LNCaP clone FGC (cell line): ENCODE data around the gene TTC7B.

Experiments
- DNase-seq: peaks from one replicate; pipeline ENCODE4 v3.0.0-alpha.2; 2011; ENCODE audit warnings: low read depth
- H3K4me3 ChIP-seq: 2 replicates; pipeline ENCODE4 v1.5.1; 2011; ENCODE audit warnings: mild to moderate bottlenecking, low read depth, low read length, control low read depth
- CTCF ChIP-seq: IDR thresholded peaks from 2 replicates; pipeline ENCODE4 v1.5.1; 2012; ENCODE audit warnings: mild to moderate bottlenecking; ENCODE audit not compliant: control insufficient read depth, insufficient read depth; ENCODE audit errors: extremely low read depth

Gene TTC7B

GRCh38 chr14:90545382-90545781 lies 270.8 kb downstream of the TTC7B start:
- TF ChIP-seq CTCF = no peak
- H3K4me3 ChIP-seq = no peak overlapping the region
- DNase-seq = no peak

GRCh38 chr14:90544971-90545370 lies 271.3 kb downstream of the TTC7B start:
- no peak for TF ChIP-seq CTCF
- no peak overlapping the region for H3K4me3 ChIP-seq
- DNase-seq = no peak

DNA sequence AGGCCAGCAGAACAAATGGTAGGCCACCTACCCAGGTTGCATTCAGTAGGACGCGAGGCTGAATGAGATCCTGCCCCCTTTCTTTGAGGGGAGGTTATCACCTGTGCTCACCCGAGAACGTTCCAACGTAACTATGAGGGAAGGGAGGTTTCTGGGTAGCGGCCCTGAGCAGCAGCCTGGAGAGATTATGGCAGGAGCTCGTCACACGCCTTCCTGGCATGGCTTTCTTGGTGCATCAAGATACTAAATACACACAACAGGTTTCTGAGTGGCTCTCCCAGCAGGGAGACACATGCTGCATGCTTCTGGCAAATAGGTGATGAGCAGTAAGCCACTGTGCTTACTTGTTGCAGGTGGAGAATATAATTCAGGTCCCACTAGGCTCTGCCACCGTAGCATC lies 271.7 kb downstream of the TTC7B start:
- TF ChIP-seq CTCF = no peak
- no peak overlapping the region for H3K4me3 ChIP-seq
- no peak for DNase-seq

GRCh38 chr14:90543876-90544275 lies 272.4 kb downstream of the TTC7B start:
- H3K4me3 ChIP-seq = no peak overlapping the region
- no peak for TF ChIP-seq CTCF
- no peak for DNase-seq

GRCh38 chr14:90541076-90541634 lies 275.1 kb downstream of the TTC7B start:
- no peak for DNase-seq
- TF ChIP-seq CTCF = no peak
- H3K4me3 ChIP-seq = no peak overlapping the region

DNA sequence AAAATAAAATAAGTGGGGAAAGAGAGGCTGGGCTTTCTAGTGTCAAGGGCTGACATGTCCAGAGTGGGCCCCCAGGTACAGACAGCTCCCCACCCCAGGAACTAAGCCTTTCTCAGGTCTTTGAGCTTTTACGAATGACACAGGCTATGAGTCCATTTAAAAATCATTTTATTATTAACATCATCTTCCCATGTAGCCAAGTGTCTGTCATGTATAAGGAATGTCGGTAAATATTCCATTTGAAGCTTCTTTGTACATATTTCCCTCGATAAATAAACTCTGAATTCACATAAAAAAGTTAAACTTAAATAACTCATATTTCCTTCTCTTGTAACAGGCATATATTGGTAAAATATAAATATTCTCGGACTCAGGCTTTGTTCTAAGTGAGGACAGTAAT lies 275.8 kb downstream of the TTC7B start:
- TF ChIP-seq CTCF = no peak
- DNase-seq = no peak
- H3K4me3 ChIP-seq = no peak overlapping the region

GRCh38 chr14:90539996-90540395 lies 276.2 kb downstream of the TTC7B start:
- no peak overlapping the region for H3K4me3 ChIP-seq
- TF ChIP-seq CTCF = no peak
- DNase-seq = no peak
